HepG2 (cell line): ENCODE measurements around the gene DQX1.

Experiments used
- BRCA1 ChIP-seq: sonication (generic); formaldehyde crosslinking; IDR thresholded peaks from 2 replicates; pipeline ENCODE4 v1.4.0; 2020; ENCODE audit warnings: missing genetic modification reagents
- POLR2A ChIP-seq, 2 experiments: IDR thresholded peaks; 2 replicates each; pipeline ENCODE4 v1.6.1; 2011; ENCODE audit warnings: low read depth in 2 of 2, low read length in 2 of 2, mild to moderate bottlenecking in 1 of 2, moderate library complexity in 1 of 2; ENCODE audit not compliant: insufficient read depth in 1 of 2
- SIN3A ChIP-seq: IDR thresholded peaks from 2 replicates; pipeline ENCODE4 v1.6.1; 2011; ENCODE audit warnings: low read depth, mild to moderate bottlenecking, control low read depth, low read length, borderline replicate concordance
- SIN3B ChIP-seq: fragments of 150-350 bp; IDR thresholded peaks from 2 replicates; pipeline ENCODE4 v1.6.1; 2014; ENCODE audit warnings: low read length
- ZNF143 ChIP-seq: sonication (generic); formaldehyde crosslinking; IDR thresholded peaks from 2 replicates; pipeline ENCODE4 v1.4.0; 2020; ENCODE audit warnings: missing genetic modification reagents

DNA sequence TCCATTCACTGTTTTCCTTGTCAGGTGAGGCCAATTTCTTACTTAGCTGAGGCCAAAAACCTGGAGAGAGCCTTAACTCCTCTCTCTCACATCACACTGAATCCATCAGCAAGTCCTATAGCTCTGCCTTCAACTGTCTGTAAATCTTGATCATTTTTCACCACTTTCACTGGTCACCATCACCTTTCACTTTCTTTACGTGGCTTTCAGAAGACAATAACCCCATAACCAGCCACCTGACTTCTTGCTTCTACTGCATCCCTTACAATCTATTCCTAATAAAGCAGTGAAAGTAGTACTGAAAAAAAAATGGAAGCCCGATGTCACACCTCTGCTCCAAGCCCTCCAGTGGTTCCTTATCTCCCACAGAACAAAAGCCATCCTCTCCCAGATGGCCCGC, 20.0 kb upstream of the DQX1 start:
- TF ChIP-seq BRCA1 (no peak), ZNF143 (CRISPR knock-in tag) (no peak), SIN3A (no peak), POLR2A (IDR thresholded peaks at IDR 0.05; ENCODE audit: insufficient read depth in 1 of 2, low read depth in 2 of 2, low read length in 2 of 2) (no peak), SIN3B (no peak)
